ENCODE results near the gene CMTM4. TPM values are rescaled to one million over a fixed set of nuclear protein-coding genes. Genes with fewer than 3 reads are reported as not detected.

The CMTM4 gene
- total RNA-seq, 1 donor from 2014 or later, result 35.1 TPM

- DNase-seq (ENCODE audit: low read depth), result no peak
- H3K4me3 ChIP-seq (ENCODE audit: low read depth, low read length), result peak overlapping the region; percentile 26
- TF ChIP-seq CTCF (conservative IDR thresholded peaks at IDR 0.05; ENCODE audit: low read depth, low read length), result no peak
Observed at GRCh38 chr16:66705790-66706505, 9.4 kb upstream of the CMTM4 start.

- H3K4me3 ChIP-seq (ENCODE audit: low read depth, low read length), result no peak overlapping the region
- TF ChIP-seq CTCF (conservative IDR thresholded peaks at IDR 0.05; ENCODE audit: low read depth, low read length), result no peak
- DNase-seq (ENCODE audit: low read depth), result no peak
Observed at GRCh38 chr16:66703406-66704215, 7.1 kb upstream of the CMTM4 start.

GRCh38 chr16:66701516-66701915 lies 5.0 kb upstream of the CMTM4 start:
- no peak for DNase-seq (ENCODE audit: low read depth)
- no peak overlapping the region for H3K4me3 ChIP-seq (ENCODE audit: low read depth, low read length)
- TF ChIP-seq CTCF (conservative IDR thresholded peaks at IDR 0.05; ENCODE audit: low read depth, low read length), result no peak

- no peak overlapping the region for H3K4me3 ChIP-seq (ENCODE audit: low read depth, low read length)
- TF ChIP-seq CTCF (conservative IDR thresholded peaks at IDR 0.05; ENCODE audit: low read depth, low read length), result no peak
- no peak for DNase-seq (ENCODE audit: low read depth)
Observed at GRCh38 chr16:66701026-66701425, 4.5 kb upstream of the CMTM4 start.

- no peak for TF ChIP-seq CTCF (conservative IDR thresholded peaks at IDR 0.05; ENCODE audit: low read depth, low read length)
- H3K4me3 ChIP-seq (ENCODE audit: low read depth, low read length), result no peak overlapping the region
- no peak for DNase-seq (ENCODE audit: low read depth)
Observed at GRCh38 chr16:66699898-66700297, 3.4 kb upstream of the CMTM4 start.

- no peak for DNase-seq (ENCODE audit: low read depth)
- no peak overlapping the region for H3K4me3 ChIP-seq (ENCODE audit: low read depth, low read length)
- no peak for TF ChIP-seq CTCF (conservative IDR thresholded peaks at IDR 0.05; ENCODE audit: low read depth, low read length)
Observed at GRCh38 chr16:66698046-66698445, 1.5 kb upstream of the CMTM4 start.
